Lower leg skin (tissue), 3 donors: ENCODE results near the gene TBCC.

ENCODE experiments used
- CTCF ChIP-seq, 3 donors: fragments of 450-650 bp; IDR thresholded peaks; one replicate each; pipeline ENCODE4 v1.5.1; 2016; ENCODE audit warnings: antibody characterized with exemption in 3 of 3, mild to moderate bottlenecking in 3 of 3, moderate library complexity in 2 of 3
- POLR2A ChIP-seq, 2 donors: fragments of 450-650 bp; IDR thresholded peaks; one replicate each; pipeline ENCODE4 v1.6.1; 2016 to 2017; ENCODE audit warnings: antibody characterized with exemption in 2 of 2, mild to moderate bottlenecking in 1 of 2, moderate library complexity in 1 of 2

GRCh38 chr6:42783177-42783875, 37.4 kb upstream of the TBCC start:
- TF ChIP-seq CTCF (IDR thresholded peaks at IDR 0.05), result no peak
- TF ChIP-seq POLR2A (IDR thresholded peaks at IDR 0.05), result no peak
